ENCODE data around the gene GCSH. TPM values are rescaled to one million over a fixed set of nuclear protein-coding genes. Genes with fewer than 3 reads are reported as not detected.

GCSH gene
- total RNA-seq, 2 experiments from 2014 or later = 11.7 to 42.5 TPM

DNA sequence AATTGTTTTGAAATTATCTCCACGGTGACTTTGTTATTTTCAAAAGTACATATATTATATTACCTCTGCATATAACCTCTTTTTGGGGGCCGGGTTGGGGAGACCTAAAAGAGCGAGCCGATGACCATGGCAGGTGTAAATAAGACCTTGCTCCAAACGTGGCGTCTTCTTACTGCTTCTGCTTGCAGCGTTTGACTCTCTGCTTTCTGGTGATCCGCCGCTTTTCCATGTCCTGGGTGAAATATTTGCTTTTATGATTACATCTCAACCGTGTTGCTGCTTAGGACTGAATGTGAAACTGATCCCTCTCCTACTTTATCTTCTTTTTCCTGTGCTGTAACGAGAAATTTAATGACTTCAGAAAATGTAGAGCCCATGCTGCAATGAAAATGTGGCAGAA lies 42.4 kb downstream of the GCSH start:
- H3K4me3 ChIP-seq (ENCODE audit: low read depth, low read length, poor library complexity, severe bottlenecking) = no peak overlapping the region
- no peak overlapping the region for H3K27ac ChIP-seq (ENCODE audit: low read depth, low read length, poor library complexity, severe bottlenecking)
- no peak for TF ChIP-seq EZH2phosphoT487 (IDR thresholded peaks at IDR 0.05; ENCODE audit: borderline replicate concordance, low read depth, low read length)
- TF ChIP-seq, protein P1, sequence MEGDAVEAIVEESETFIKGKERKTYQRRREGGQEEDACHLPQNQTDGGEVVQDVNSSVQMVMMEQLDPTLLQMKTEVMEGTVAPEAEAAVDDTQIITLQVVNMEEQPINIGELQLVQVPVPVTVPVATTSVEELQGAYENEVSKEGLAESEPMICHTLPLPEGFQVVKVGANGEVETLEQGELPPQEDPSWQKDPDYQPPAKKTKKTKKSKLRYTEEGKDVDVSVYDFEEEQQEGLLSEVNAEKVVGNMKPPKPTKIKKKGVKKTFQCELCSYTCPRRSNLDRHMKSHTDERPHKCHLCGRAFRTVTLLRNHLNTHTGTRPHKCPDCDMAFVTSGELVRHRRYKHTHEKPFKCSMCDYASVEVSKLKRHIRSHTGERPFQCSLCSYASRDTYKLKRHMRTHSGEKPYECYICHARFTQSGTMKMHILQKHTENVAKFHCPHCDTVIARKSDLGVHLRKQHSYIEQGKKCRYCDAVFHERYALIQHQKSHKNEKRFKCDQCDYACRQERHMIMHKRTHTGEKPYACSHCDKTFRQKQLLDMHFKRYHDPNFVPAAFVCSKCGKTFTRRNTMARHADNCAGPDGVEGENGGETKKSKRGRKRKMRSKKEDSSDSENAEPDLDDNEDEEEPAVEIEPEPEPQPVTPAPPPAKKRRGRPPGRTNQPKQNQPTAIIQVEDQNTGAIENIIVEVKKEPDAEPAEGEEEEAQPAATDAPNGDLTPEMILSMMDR (conservative IDR thresholded peaks at IDR 0.05; ENCODE audit: low read length) = no peak
- H2AFZ ChIP-seq (ENCODE audit: low read length) = no peak overlapping the region
- H3K79me2 ChIP-seq (ENCODE audit: insufficient read depth, low read depth, low read length) = no peaks in the 10 kb centered on the region
- H3K9me3 ChIP-seq (ENCODE audit: low read length) = peaks cover 15% of the 10 kb centered on the region
- DNase-seq (ENCODE audit: low spot score) = no peak
- CTCF ChIA-PET (ENCODE audit: unreplicated experiment) = no interaction called here
- no peak overlapping the region for H3K4me2 ChIP-seq (ENCODE audit: low read length)
- POLR2A ChIA-PET = no interaction called here
- no peaks in the 10 kb centered on the region for H3K36me3 ChIP-seq (ENCODE audit: insufficient read depth, low read length)
- BruUV-seq (replicated peaks) = no TSS peak
- H4K20me1 ChIP-seq (ENCODE audit: insufficient read depth, low read length) = no peaks in the 10 kb centered on the region
- H3K4me1 ChIP-seq (ENCODE audit: insufficient read depth, low read length, poor library complexity, severe bottlenecking) = no peaks in the 10 kb centered on the region
- intact Hi-C loops (cut with micrococcal nuclease; ENCODE audit: unreplicated experiment) = no loop called here
- H3K9me2 ChIP-seq (ENCODE audit: insufficient read depth, low read length) = no peaks in the 10 kb centered on the region

DNA sequence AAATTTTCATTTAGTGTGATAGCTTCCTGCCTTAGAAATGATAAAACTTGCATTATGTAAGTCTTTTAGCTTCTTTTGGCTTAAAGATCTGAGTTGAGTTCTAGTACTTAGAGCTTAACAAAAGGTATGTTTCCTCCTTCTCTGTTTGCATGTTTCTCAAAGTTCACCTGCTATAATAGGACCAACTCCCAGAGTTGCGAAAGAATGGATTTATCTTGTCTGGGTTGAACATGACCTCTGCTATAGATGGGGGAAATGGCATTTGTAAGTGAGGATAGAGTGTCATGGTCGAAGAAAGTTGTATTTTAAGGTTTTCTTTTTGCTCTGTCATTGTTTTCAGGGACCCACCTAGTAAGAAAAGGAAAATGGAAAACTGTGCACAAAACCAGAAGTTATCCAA lies 53.4 kb downstream of the GCSH start:
- Histone ChIP-seq H4K20me1 (ENCODE audit: insufficient read depth, low read length) (no peaks in the 10 kb centered on the region), H3K9me3 (ENCODE audit: low read length) (no peaks in the 10 kb centered on the region), H3K4me1 (ENCODE audit: insufficient read depth, low read length, poor library complexity, severe bottlenecking) (peaks cover under 1% of the 10 kb centered on the region), H3K79me2 (ENCODE audit: insufficient read depth, low read depth, low read length) (peaks cover 2% of the 10 kb centered on the region; the same call in 1 of the 2 replicates), H3K9me2 (ENCODE audit: insufficient read depth, low read length) (no peaks in the 10 kb centered on the region), H3K4me3 (ENCODE audit: low read depth, low read length, poor library complexity, severe bottlenecking) (no peak overlapping the region), H2AFZ (ENCODE audit: low read length) (no peak overlapping the region), H3K27ac (ENCODE audit: low read depth, low read length, poor library complexity, severe bottlenecking) (no peak overlapping the region), H3K36me3 (ENCODE audit: insufficient read depth, low read length) (peaks cover 68% of the 10 kb centered on the region), H3K4me2 (ENCODE audit: low read length) (no peak overlapping the region)
- BruUV-seq (replicated peaks) = no TSS peak
- TF ChIP-seq, protein P1 (conservative IDR thresholded peaks at IDR 0.05; ENCODE audit: low read length) = no peak
- no peak for TF ChIP-seq EZH2phosphoT487 (IDR thresholded peaks at IDR 0.05; ENCODE audit: borderline replicate concordance, low read depth, low read length)
- intact Hi-C loops (cut with micrococcal nuclease; ENCODE audit: unreplicated experiment) = no loop called here
- CTCF ChIA-PET (ENCODE audit: unreplicated experiment) = no interaction called here
- POLR2A ChIA-PET = interaction anchor here (0.7 kb wide), 1 partner anchor 59 kb away, joined by 3 read pairs; no protein-coding TSS in a partner anchor
- no peak for DNase-seq (ENCODE audit: low spot score)

DNA sequence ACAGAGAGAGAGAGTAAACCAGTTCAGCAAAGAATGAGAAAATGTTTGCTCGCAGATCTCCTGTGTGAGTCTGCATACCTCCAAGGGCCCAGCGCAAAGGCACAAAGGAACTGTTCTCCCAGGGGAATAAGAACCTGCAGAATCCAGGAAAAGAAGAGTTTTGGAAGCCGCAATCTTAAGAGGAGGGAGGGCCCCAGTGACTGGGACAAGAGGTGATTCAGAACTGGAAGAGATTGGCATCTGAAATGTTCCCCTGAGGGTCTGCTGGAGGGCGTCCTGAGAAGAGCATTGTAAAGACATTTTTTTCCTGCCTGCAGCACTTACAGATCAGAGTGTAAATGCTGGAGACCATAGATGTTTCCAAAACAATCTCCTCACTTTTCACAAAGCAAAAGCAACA lies 54.5 kb downstream of the GCSH start:
- CTCF ChIA-PET (ENCODE audit: unreplicated experiment) = no interaction called here
- Histone ChIP-seq H3K4me2 (ENCODE audit: low read length) (no peak overlapping the region), H3K36me3 (ENCODE audit: insufficient read depth, low read length) (peaks cover 68% of the 10 kb centered on the region), H3K4me1 (ENCODE audit: insufficient read depth, low read length, poor library complexity, severe bottlenecking) (peaks cover 12% of the 10 kb centered on the region), H4K20me1 (ENCODE audit: insufficient read depth, low read length) (no peaks in the 10 kb centered on the region), H3K9me2 (ENCODE audit: insufficient read depth, low read length) (no peaks in the 10 kb centered on the region), H2AFZ (ENCODE audit: low read length) (no peak overlapping the region), H3K9me3 (ENCODE audit: low read length) (no peaks in the 10 kb centered on the region), H3K79me2 (ENCODE audit: insufficient read depth, low read depth, low read length) (peaks cover 14% of the 10 kb centered on the region; the same call in 1 of the 2 replicates), H3K27ac (ENCODE audit: low read depth, low read length, poor library complexity, severe bottlenecking) (no peak overlapping the region), H3K4me3 (ENCODE audit: low read depth, low read length, poor library complexity, severe bottlenecking) (no peak overlapping the region)
- no TSS peak for BruUV-seq (replicated peaks)
- POLR2A ChIA-PET = no interaction called here
- no peak for DNase-seq (ENCODE audit: low spot score)
- TF ChIP-seq, protein P1 (conservative IDR thresholded peaks at IDR 0.05; ENCODE audit: low read length) = no peak
- TF ChIP-seq EZH2phosphoT487 (IDR thresholded peaks at IDR 0.05; ENCODE audit: borderline replicate concordance, low read depth, low read length) = no peak
- intact Hi-C loops (cut with micrococcal nuclease; ENCODE audit: unreplicated experiment) = no loop called here
